ENCODE results near the gene HIKESHI. TPM values are rescaled to one million over a fixed set of nuclear protein-coding genes. Genes with fewer than 3 reads are reported as not detected.

Gene HIKESHI
- total and polyA plus RNA-seq, 7 donors: 16.8 to 71.3 (median 59.8) TPM

GRCh38 chr11:86358720-86359119, 56.7 kb downstream of the HIKESHI start:
- intact Hi-C loops (cut with DNase I): no loop called here
- no peaks in the 10 kb centered on the region for H3K27me3 ChIP-seq
- DNase-seq: no peak
- H3K27ac ChIP-seq: no peak overlapping the region
- H3K36me3 ChIP-seq: no peaks in the 10 kb centered on the region
- no peaks in the 10 kb centered on the region for H3K9me3 ChIP-seq
- TF ChIP-seq POLR2A (IDR thresholded peaks at IDR 0.05): no peak
- TF ChIP-seq, protein P1, sequence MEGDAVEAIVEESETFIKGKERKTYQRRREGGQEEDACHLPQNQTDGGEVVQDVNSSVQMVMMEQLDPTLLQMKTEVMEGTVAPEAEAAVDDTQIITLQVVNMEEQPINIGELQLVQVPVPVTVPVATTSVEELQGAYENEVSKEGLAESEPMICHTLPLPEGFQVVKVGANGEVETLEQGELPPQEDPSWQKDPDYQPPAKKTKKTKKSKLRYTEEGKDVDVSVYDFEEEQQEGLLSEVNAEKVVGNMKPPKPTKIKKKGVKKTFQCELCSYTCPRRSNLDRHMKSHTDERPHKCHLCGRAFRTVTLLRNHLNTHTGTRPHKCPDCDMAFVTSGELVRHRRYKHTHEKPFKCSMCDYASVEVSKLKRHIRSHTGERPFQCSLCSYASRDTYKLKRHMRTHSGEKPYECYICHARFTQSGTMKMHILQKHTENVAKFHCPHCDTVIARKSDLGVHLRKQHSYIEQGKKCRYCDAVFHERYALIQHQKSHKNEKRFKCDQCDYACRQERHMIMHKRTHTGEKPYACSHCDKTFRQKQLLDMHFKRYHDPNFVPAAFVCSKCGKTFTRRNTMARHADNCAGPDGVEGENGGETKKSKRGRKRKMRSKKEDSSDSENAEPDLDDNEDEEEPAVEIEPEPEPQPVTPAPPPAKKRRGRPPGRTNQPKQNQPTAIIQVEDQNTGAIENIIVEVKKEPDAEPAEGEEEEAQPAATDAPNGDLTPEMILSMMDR (IDR thresholded peaks at IDR 0.05): no peak
- no peak for TF ChIP-seq EP300 (IDR thresholded peaks at IDR 0.05)
- no peak for TF ChIP-seq POLR2AphosphoS5 (IDR thresholded peaks at IDR 0.05)
- H3K4me3 ChIP-seq: no peak overlapping the region
- H3K4me1 ChIP-seq: no peaks in the 10 kb centered on the region
- 92 to 96% methylated on average over 3 of the region's 3 CpGs for WGBS, 2 donors

DNA sequence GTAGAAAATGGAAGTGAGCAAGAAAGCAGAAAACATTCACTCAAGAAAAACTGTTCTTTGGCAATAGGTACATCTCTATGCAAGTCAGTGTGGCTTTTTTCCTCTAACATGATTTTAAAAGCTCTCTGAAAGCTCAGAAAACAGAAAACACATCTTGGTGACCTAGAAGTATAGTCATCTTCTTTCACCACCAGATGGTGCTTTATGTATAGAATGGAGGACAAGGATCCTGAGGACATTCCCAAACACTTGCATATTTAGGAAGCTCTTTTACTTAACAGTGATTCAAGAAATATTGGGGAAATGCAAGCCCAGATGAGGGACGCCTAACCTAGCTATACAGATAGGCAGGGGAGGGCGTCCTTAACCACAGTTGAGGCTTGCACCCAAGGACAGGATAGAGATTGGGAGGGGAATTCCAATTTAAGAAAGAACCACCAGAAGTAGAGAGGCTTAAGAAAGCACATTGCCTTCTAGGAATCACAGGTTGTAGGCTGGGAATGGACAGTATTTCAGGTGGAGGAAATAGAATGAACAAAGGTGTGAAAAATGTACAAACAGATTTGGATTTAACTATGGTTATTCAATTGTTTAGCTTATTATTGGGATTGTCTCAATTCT, 58.8 kb downstream of the HIKESHI start:
- no peak for TF ChIP-seq POLR2AphosphoS5 (IDR thresholded peaks at IDR 0.05)
- no peak for TF ChIP-seq EP300 (IDR thresholded peaks at IDR 0.05)
- TF ChIP-seq, protein P1 (IDR thresholded peaks at IDR 0.05): no peak
- TF ChIP-seq POLR2A (IDR thresholded peaks at IDR 0.05): no peak
- WGBS, 2 donors: 78 to 80% methylated on average over 2 of the region's 2 CpGs
- DNase-seq: no peak
- Histone ChIP-seq H3K4me3 (no peak overlapping the region), H3K27me3 (no peaks in the 10 kb centered on the region), H3K36me3 (no peaks in the 10 kb centered on the region), H3K4me1 (no peaks in the 10 kb centered on the region), H3K9me3 (no peaks in the 10 kb centered on the region), H3K27ac (no peak overlapping the region)
- intact Hi-C loops (cut with DNase I): no loop called here

GRCh38 chr11:86363424-86363823, 61.4 kb downstream of the HIKESHI start:
- intact Hi-C loops (cut with DNase I): no loop called here
- Histone ChIP-seq H3K4me1 (no peaks in the 10 kb centered on the region), H3K9me3 (no peaks in the 10 kb centered on the region), H3K4me3 (no peak overlapping the region), H3K27me3 (no peaks in the 10 kb centered on the region), H3K27ac (no peak overlapping the region), H3K36me3 (no peaks in the 10 kb centered on the region)
- DNase-seq: no peak
- TF ChIP-seq, protein P1 (IDR thresholded peaks at IDR 0.05): no peak
- 98% methylated on average over 1 of the region's 1 CpG for WGBS, 2 donors

- no peaks in the 10 kb centered on the region for H3K9me3 ChIP-seq
- no peaks in the 10 kb centered on the region for H3K27me3 ChIP-seq
- no peak overlapping the region for H3K27ac ChIP-seq
- intact Hi-C loops (cut with DNase I): no loop called here
- WGBS, 2 donors: 91 to 93% methylated on average over 2 of the region's 2 CpGs
- H3K4me1 ChIP-seq: no peaks in the 10 kb centered on the region
- TF ChIP-seq EP300 (IDR thresholded peaks at IDR 0.05) (no peak), POLR2AphosphoS5 (IDR thresholded peaks at IDR 0.05) (no peak)
- no peak for DNase-seq
- no peaks in the 10 kb centered on the region for H3K36me3 ChIP-seq
- no peak overlapping the region for H3K4me3 ChIP-seq
These were observed 63.5 kb downstream of the HIKESHI start for GRCh38 chr11:86365546-86365945.

GRCh38 chr11:86369668-86370067, 67.6 kb downstream of the HIKESHI start:
- TF ChIP-seq, protein P1 (IDR thresholded peaks at IDR 0.05): no peak
- TF ChIP-seq EP300 (IDR thresholded peaks at IDR 0.05) (no peak), POLR2A (IDR thresholded peaks at IDR 0.05) (no peak), POLR2AphosphoS5 (IDR thresholded peaks at IDR 0.05) (no peak)

More at GRCh38 chr11:86369668-86370067, 67.6 kb downstream of the HIKESHI start:
- 95 to 96% methylated on average over 7 of the region's 7 CpGs for WGBS, 2 donors
- Histone ChIP-seq H3K9me3 (no peaks in the 10 kb centered on the region), H3K27me3 (no peaks in the 10 kb centered on the region), H3K4me3 (no peak overlapping the region), H3K27ac (no peak overlapping the region), H3K4me1 (no peaks in the 10 kb centered on the region), H3K36me3 (no peaks in the 10 kb centered on the region)
- no peak for DNase-seq
- intact Hi-C loops (cut with DNase I): no loop called here
